SK-N-SH treated with all-trans-retinoic acid at 6 μM for 48 hours (cell line): ENCODE measurements around the gene FNDC11.

ENCODE experiments used
- ZC3H10 ChIP-seq: fragments of 250-450 bp; sonication (Bioruptor Pico); IDR thresholded peaks from 2 replicates; pipeline ENCODE4 v1.5.1; 2021; ENCODE audit warnings: mild to moderate bottlenecking, moderate library complexity
- TF ChIP-seq, protein P1 (sequence below): fragments of 250-450 bp; sonication (Bioruptor Pico); IDR thresholded peaks from 2 replicates; pipeline ENCODE4 v1.5.1; 2020; ENCODE audit warnings: low read depth, mild to moderate bottlenecking, moderate library complexity

DNA sequence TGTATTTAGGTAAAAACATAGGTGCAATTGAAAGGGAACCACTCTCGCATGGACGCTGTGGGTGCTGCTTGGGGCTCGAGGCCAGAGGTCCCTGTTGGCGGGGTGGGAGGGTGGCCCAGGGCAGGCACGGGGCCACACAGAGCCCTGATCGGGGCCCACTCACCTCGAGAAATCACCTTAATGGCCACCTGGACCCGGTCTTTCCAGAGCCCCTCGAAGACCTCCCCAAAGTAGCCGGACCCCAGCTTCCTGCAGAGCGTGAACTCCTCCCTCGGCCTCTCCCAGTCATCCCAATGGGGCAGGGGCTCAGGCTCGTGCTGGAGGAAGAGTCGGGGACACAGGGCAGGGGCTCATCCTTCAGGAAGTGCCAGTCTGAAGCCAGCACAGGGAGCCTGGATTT is 20.6 kb upstream of the FNDC11 start:
- TF ChIP-seq ZC3H10 (CRISPR knock-in tag), result no peak
- TF ChIP-seq, protein P1, sequence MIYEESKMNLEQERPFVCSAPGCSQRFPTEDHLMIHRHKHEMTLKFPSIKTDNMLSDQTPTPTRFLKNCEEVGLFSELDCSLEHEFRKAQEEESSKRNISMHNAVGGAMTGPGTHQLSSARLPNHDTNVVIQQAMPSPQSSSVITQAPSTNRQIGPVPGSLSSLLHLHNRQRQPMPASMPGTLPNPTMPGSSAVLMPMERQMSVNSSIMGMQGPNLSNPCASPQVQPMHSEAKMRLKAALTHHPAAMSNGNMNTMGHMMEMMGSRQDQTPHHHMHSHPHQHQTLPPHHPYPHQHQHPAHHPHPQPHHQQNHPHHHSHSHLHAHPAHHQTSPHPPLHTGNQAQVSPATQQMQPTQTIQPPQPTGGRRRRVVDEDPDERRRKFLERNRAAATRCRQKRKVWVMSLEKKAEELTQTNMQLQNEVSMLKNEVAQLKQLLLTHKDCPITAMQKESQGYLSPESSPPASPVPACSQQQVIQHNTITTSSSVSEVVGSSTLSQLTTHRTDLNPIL (CRISPR knock-in tag), result no peak
